GM06990 (cell line): Measurements from ENCODE around the gene WWP2.
"Not testable (repeated sequence)": the region's sequence is repeated elsewhere in the genome, so short reads cannot be mapped to it uniquely, and the experiment has no call there.

Experiments
- DNase-seq: peaks from one replicate; pipeline ENCODE4 v3.0.0-alpha.2; 2011; ENCODE audit not compliant: insufficient read length; ENCODE audit errors: extremely low read depth
- H3K27me3 ChIP-seq: replicated peaks from 2 replicates; pipeline ENCODE4 v1.6.0; 2011; ENCODE audit warnings: low read length; ENCODE audit not compliant: control insufficient read depth, insufficient read depth
- H3K36me3 ChIP-seq: 2 replicates; pipeline ENCODE4 v1.5.1; 2011; ENCODE audit warnings: low read length; ENCODE audit not compliant: control insufficient read depth, insufficient read depth
- H3K4me3 ChIP-seq: replicated peaks from 2 replicates; pipeline ENCODE4 v1.5.1; 2011; ENCODE audit warnings: low read depth, mild to moderate bottlenecking, control low read depth, low read length
- CTCF ChIP-seq: IDR thresholded peaks from 2 replicates; pipeline ENCODE4 v1.5.1; 2011; ENCODE audit warnings: low read length, control low read depth, mild to moderate bottlenecking, inconsistent platforms; ENCODE audit not compliant: insufficient read depth, poor library complexity, severe bottlenecking

Gene WWP2

GRCh38 chr16:69820926-69821541 lies 58.9 kb downstream of the WWP2 start:
- no peaks in the 10 kb centered on the region for H3K36me3 ChIP-seq
- no peak for TF ChIP-seq CTCF
- H3K4me3 ChIP-seq, result no peak overlapping the region
- no peaks in the 10 kb centered on the region for H3K27me3 ChIP-seq
- no peak for DNase-seq

- TF ChIP-seq CTCF, result no peak
- no peaks in the 10 kb centered on the region for H3K36me3 ChIP-seq
- H3K27me3 ChIP-seq, result no peaks in the 10 kb centered on the region
- no peak overlapping the region for H3K4me3 ChIP-seq
- DNase-seq, result no peak
These were observed 59.7 kb downstream of the WWP2 start for GRCh38 chr16:69821844-69822173.

GRCh38 chr16:69822174-69822935 lies 60.2 kb downstream of the WWP2 start:
- H3K4me3 ChIP-seq, result no peak overlapping the region
- no peak for DNase-seq
- H3K36me3 ChIP-seq, result no peaks in the 10 kb centered on the region
- no peak for TF ChIP-seq CTCF
- no peaks in the 10 kb centered on the region for H3K27me3 ChIP-seq

- no peaks in the 10 kb centered on the region; the same call in 1 of the 2 replicates for H3K36me3 ChIP-seq
- DNase-seq, result peak; percentile 67
- H3K27me3 ChIP-seq, result no peaks in the 10 kb centered on the region
- H3K4me3 ChIP-seq, result peak overlapping the region; percentile 39
- TF ChIP-seq CTCF, result no peak
These were observed 61.9 kb downstream of the WWP2 start for GRCh38 chr16:69823831-69824563.

GRCh38 chr16:69824564-69825142 lies 62.5 kb downstream of the WWP2 start:
- H3K36me3 ChIP-seq, H3K27me3 ChIP-seq, DNase-seq, H3K4me3 ChIP-seq: not testable (repeated sequence)

- Histone ChIP-seq H3K4me3 (no peak overlapping the region), H3K27me3 (no peaks in the 10 kb centered on the region), H3K36me3 (no peaks in the 10 kb centered on the region; the same call in 1 of the 2 replicates)
- no peak for TF ChIP-seq CTCF
- no peak for DNase-seq
These were observed 65.4 kb downstream of the WWP2 start for GRCh38 chr16:69827524-69827923.
